HFF-Myc (cell line): Measurements from ENCODE around the gene LSM4.

ENCODE experiments used
- DNase-seq: peaks from one replicate; pipeline ENCODE4 v3.0.0-alpha.2; 2011; ENCODE audit warnings: low read depth; ENCODE audit errors: extremely low read depth
- H3K4me3 ChIP-seq: replicated peaks from 2 replicates; pipeline ENCODE4 v1.5.1; 2011; ENCODE audit warnings: low read depth, mild to moderate bottlenecking, control low read depth, low read length
- CTCF ChIP-seq: IDR thresholded peaks from 2 replicates; pipeline ENCODE4 v1.5.1; 2012; ENCODE audit warnings: mild to moderate bottlenecking, low read depth, low read length, control low read depth; ENCODE audit errors: missing control alignments

Gene LSM4

GRCh38 chr19:18274781-18275356 lies 48.0 kb downstream of the LSM4 start:
- no peak for TF ChIP-seq CTCF
- no peak for DNase-seq
- no peak overlapping the region for H3K4me3 ChIP-seq

GRCh38 chr19:18274219-18274780 lies 48.6 kb downstream of the LSM4 start, which contains the start of gene IQCN:
Gene IQCN, minus strand, starts transcription at chr19:18274452. Its CDS starts 4,974 bp downstream, at chr19:18269478.
- H3K4me3 ChIP-seq: no peak within 1 kb of the TSS
- no peak for DNase-seq
- no peak for TF ChIP-seq CTCF

- TF ChIP-seq CTCF: no peak
- H3K4me3 ChIP-seq: no peak overlapping the region
- no peak for DNase-seq
Observed at GRCh38 chr19:18273561-18274218, 49.2 kb downstream of the LSM4 start.

- no peak overlapping the region for H3K4me3 ChIP-seq
- no peak for TF ChIP-seq CTCF
- DNase-seq: no peak
Observed at GRCh38 chr19:18271433-18271841, 51.4 kb downstream of the LSM4 start.

- H3K4me3 ChIP-seq: no peak overlapping the region
- TF ChIP-seq CTCF: no peak
- DNase-seq: no peak
Observed at GRCh38 chr19:18270326-18270725, 52.5 kb downstream of the LSM4 start.

GRCh38 chr19:18269070-18269723 lies 53.7 kb downstream of the LSM4 start:
- H3K4me3 ChIP-seq: no peak overlapping the region
- no peak for DNase-seq
- no peak for TF ChIP-seq CTCF
